Measurements from ENCODE around the gene COG5.

DNA sequence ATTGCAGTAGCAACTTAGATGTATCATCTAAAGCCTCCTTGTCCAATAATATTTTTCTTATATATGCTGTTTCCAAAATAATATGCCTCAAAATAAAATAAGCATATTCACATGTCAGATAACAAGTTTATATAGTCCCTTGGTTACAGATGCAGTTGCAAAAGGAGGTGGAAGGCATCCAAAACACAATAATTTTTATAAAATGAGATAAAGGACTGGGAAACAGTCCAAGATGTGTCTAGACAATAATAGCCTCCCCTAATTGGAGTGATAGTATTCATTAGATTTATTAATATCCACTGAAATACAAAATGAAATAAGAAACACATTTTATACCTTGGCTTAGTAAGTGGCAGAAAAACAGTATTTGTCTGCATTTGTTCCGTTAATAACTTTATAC is 46.6 kb upstream of the COG5 start:
- TF ChIP-seq EZH2phosphoT487 (IDR thresholded peaks at IDR 0.05; ENCODE audit: borderline replicate concordance, low read length) (no peak), CTCF (IDR thresholded peaks at IDR 0.05; ENCODE audit: low read depth, low read length, poor library complexity, severe bottlenecking) (no peak)

All from DOHH2 (cell line).